ENCODE results near the gene UGT1A7.

- no peak for TF ChIP-seq CTCF (IDR thresholded peaks at IDR 0.05)
- no peak for TF ChIP-seq POLR2AphosphoS5 (IDR thresholded peaks at IDR 0.05)
These were observed 62.0 kb downstream of the UGT1A7 start for GRCh38 chr2:233743464-233744259.
